Measurements from ENCODE around the gene KRTAP10-6.
"Not testable (repeated sequence)": the region's sequence is repeated elsewhere in the genome, so short reads cannot be mapped to it uniquely, and the experiment has no call there.

The KRTAP10-6 gene

GRCh38 chr21:44636209-44637017 lies 44.1 kb upstream of the KRTAP10-6 start:
- Histone ChIP-seq H3K36me3 (replicated peaks) (no peaks in the 10 kb centered on the region), H3K4me3 (ENCODE audit: low read depth, low read length) (no peak overlapping the region), H3K27me3 (replicated peaks) (no peaks in the 10 kb centered on the region), H3K27ac (no peak overlapping the region)
- no peak for DNase-seq
- no peak for TF ChIP-seq CTCF (IDR thresholded peaks at IDR 0.05; ENCODE audit: low read depth, low read length, missing control alignments)
- in situ Hi-C loops (cut with HindIII; ENCODE audit: low pct_ligation_motif_present, low sequenced_read_pairs): no loop called here

DNA sequence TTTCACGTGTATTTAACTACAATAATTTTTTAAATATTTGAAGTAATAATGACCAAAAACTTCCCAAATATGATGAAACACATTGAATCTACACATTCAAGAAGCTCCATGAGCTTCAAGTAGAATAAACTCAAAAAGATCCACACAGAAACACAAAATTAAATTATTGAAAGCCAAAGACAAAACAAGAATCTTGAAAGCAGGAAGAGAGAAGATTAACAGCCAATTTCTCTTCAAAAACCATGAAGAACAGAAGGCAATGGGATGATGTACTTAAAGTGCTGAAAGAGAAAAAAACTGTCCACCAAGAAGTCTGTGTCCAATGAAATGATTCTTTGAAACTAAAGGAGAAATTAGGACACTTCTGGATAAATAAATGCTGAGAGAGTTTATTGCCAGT lies 39.8 kb upstream of the KRTAP10-6 start:
- in situ Hi-C loops (cut with HindIII; ENCODE audit: low pct_ligation_motif_present, low sequenced_read_pairs): no loop called here
- no peak for DNase-seq
- H3K36me3 ChIP-seq (replicated peaks): no peaks in the 10 kb centered on the region
- no peak overlapping the region for H3K27ac ChIP-seq
- no peak overlapping the region for H3K4me3 ChIP-seq (ENCODE audit: low read depth, low read length)
- no peak for TF ChIP-seq CTCF (IDR thresholded peaks at IDR 0.05; ENCODE audit: low read depth, low read length, missing control alignments)
- no peaks in the 10 kb centered on the region for H3K27me3 ChIP-seq (replicated peaks)

DNA sequence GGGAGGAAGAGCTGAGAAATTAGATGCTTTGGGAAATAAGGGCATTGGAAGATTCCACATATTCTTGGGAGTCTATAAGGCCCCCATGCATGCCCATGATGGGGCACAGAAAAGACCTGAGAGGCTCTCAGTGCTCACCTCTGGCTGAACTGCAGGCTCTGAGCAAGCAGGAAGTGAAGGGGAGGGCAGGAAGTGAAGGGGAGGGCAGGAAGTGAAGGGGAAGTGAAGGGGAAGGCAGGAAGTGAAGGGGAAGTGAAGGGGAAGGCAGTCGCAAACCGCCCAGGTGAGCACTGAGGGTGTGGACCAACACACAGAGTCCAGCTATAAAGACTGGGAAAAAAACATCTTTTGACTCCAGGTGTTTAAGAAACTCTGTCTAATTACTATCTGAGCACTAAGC lies 38.1 kb upstream of the KRTAP10-6 start:
- no peak overlapping the region for H3K27ac ChIP-seq
- in situ Hi-C loops (cut with HindIII; ENCODE audit: low pct_ligation_motif_present, low sequenced_read_pairs): no loop called here
- DNase-seq: no peak
- H3K36me3 ChIP-seq (replicated peaks): no peaks in the 10 kb centered on the region
- H3K4me3 ChIP-seq (ENCODE audit: low read depth, low read length): no peak overlapping the region
- no peak for TF ChIP-seq CTCF (IDR thresholded peaks at IDR 0.05; ENCODE audit: low read depth, low read length, missing control alignments)
- no peaks in the 10 kb centered on the region for H3K27me3 ChIP-seq (replicated peaks)

- H3K36me3 ChIP-seq (replicated peaks): no peaks in the 10 kb centered on the region
- no peak overlapping the region for H3K27ac ChIP-seq
- no peak for DNase-seq
- no peaks in the 10 kb centered on the region for H3K27me3 ChIP-seq (replicated peaks)
- TF ChIP-seq CTCF (IDR thresholded peaks at IDR 0.05; ENCODE audit: low read depth, low read length, missing control alignments): no peak
- in situ Hi-C loops (cut with HindIII; ENCODE audit: low pct_ligation_motif_present, low sequenced_read_pairs): no loop called here
- no peak overlapping the region for H3K4me3 ChIP-seq (ENCODE audit: low read depth, low read length)
These were observed 36.5 kb upstream of the KRTAP10-6 start for GRCh38 chr21:44628707-44629391.

- H3K4me3 ChIP-seq (ENCODE audit: low read depth, low read length); in situ Hi-C loops (cut with HindIII; ENCODE audit: low pct_ligation_motif_present, low sequenced_read_pairs); H3K27ac ChIP-seq; H3K27me3 ChIP-seq (replicated peaks); DNase-seq; H3K36me3 ChIP-seq (replicated peaks): not testable (repeated sequence)
These were observed 35.5 kb upstream of the KRTAP10-6 start for GRCh38 chr21:44627831-44628233.

- in situ Hi-C loops (cut with HindIII; ENCODE audit: low pct_ligation_motif_present, low sequenced_read_pairs); H3K4me3 ChIP-seq (ENCODE audit: low read depth, low read length); H3K27ac ChIP-seq; DNase-seq; H3K27me3 ChIP-seq (replicated peaks); H3K36me3 ChIP-seq (replicated peaks): not testable (repeated sequence)
These were observed 35.0 kb upstream of the KRTAP10-6 start for GRCh38 chr21:44627181-44627822.

All from brain microvascular endothelial cell (primary cell).